ENCODE measurements around the gene SUGCT.

The SUGCT gene

DNA sequence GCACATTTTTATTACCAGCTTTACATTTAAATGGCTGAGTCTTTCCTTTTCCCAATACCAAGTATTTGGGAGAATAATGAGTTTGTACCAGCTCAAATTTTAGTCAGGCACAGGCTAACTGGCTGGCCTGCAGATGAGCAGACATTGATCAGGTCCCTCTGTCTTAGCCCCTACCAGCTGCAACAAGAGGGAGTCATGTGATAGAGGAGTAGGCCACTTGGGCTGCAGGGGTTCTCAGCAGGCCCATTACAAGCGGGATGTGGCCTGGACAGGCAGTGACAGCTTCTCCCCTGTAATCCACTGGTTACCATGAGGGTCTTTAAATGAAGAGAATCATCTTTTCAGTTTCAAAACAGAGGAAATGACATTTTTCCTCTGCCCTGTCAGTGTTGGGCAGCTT, 283.6 kb downstream of the SUGCT start:
- ChIA-PET CTCF (no interaction called here), POLR2A (no interaction called here)
- TF ChIP-seq, protein P1, sequence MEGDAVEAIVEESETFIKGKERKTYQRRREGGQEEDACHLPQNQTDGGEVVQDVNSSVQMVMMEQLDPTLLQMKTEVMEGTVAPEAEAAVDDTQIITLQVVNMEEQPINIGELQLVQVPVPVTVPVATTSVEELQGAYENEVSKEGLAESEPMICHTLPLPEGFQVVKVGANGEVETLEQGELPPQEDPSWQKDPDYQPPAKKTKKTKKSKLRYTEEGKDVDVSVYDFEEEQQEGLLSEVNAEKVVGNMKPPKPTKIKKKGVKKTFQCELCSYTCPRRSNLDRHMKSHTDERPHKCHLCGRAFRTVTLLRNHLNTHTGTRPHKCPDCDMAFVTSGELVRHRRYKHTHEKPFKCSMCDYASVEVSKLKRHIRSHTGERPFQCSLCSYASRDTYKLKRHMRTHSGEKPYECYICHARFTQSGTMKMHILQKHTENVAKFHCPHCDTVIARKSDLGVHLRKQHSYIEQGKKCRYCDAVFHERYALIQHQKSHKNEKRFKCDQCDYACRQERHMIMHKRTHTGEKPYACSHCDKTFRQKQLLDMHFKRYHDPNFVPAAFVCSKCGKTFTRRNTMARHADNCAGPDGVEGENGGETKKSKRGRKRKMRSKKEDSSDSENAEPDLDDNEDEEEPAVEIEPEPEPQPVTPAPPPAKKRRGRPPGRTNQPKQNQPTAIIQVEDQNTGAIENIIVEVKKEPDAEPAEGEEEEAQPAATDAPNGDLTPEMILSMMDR (IDR thresholded peaks at IDR 0.05; ENCODE audit: control extremely low read depth, extremely low read depth, low read depth, missing control alignments) = no peak
- DNase-seq (ENCODE audit: extremely low spot score) = no peak

DNA sequence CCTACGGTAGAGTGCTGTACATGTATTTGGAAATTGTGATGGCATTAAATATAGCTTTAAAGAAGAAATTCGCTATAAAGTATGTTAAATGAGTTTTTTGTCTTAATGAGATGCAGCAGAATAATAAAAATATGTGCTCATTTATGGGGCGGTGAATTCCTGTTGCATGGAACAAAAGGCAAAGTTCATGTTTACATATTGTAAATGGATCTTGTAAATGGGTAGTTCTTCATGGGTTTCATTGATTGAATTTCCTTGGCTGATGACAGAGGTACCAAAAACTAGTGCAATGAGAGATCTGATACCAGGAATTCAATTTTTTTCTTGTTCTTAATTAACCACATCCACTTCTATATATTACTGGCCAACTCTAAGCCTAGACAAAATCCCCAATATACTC, 284.2 kb downstream of the SUGCT start:
- POLR2A ChIA-PET = no interaction called here
- DNase-seq (ENCODE audit: extremely low spot score) = no peak
- TF ChIP-seq, protein P1 (IDR thresholded peaks at IDR 0.05; ENCODE audit: control extremely low read depth, extremely low read depth, low read depth, missing control alignments) = no peak
- CTCF ChIA-PET = interaction anchor here (1.1 kb wide), 1 partner anchor 11 kb away, joined by 3 read pairs; no protein-coding TSS in a partner anchor

DNA sequence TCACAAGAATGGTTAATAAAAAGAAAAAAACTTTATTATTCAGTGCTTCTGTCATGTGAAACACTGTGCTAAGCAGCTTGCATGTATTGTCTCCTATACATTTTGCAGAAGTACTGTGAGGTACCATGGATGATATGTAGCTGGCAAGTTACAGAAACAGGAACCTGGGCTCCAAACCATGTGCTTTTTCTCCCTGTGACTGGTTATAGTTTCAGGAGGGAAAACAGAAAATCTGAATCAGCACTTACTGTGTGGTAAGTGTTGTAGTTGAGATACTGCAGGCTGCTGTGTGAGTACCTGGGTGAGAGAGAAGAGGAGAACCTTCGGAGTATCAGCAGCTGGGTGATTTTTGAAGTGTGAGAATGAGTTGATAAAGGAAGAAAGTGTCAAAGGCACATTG, 285.0 kb downstream of the SUGCT start:
- TF ChIP-seq, protein P1 (IDR thresholded peaks at IDR 0.05; ENCODE audit: control extremely low read depth, extremely low read depth, low read depth, missing control alignments) = no peak
- no peak for DNase-seq (ENCODE audit: extremely low spot score)
- CTCF ChIA-PET = interaction anchor here (1.1 to 1.5 kb wide), 2 partner anchors 10 to 12 kb away, joined by 3 to 4 read pairs; no protein-coding TSS in a partner anchor
- POLR2A ChIA-PET = no interaction called here

DNA sequence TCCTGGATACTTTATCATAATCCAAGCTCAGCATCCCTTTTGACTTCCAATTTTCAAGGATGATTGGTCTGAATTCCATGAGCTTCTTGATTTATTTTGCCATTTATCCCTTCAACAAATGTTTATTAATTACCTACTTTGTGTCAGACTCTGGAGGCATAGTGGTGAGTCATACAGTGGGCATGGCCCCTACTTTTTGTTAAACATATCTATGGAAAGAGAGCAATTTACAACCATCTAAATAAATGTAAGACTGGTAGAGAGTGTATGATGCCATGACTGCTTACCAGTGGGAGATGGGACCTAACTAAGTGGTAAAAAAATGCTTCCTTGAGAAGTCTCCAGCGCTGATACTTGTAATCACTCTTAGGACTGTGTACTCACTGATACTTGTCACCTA, 286.6 kb downstream of the SUGCT start:
- ChIA-PET POLR2A (no interaction called here), CTCF (interaction anchor here (1.3 kb wide), 1 partner anchor 9 kb away, joined by 4 read pairs; no protein-coding TSS in a partner anchor)

DNA sequence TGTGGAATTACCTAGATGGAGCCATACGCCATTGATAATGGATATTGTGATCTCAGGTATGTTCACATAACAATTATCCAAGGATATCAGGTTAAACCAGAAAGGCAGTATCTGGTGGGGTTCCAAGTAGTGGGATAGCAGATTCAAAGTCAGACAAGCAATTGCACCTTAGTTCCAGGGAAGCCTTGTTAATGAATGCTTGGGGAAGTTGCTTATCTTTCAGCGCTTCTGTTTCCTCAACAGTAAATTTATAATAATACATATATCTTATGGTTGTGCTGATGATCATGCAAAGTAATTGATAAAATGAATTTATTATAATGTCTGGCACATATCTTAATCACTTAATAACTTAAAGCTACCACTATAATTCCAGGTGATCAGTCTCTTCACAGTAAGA, 290.9 kb downstream of the SUGCT start:
- ChIA-PET POLR2A (no interaction called here), CTCF (no interaction called here)
- no peak for DNase-seq (ENCODE audit: extremely low spot score)
- TF ChIP-seq, protein P1 (IDR thresholded peaks at IDR 0.05; ENCODE audit: control extremely low read depth, extremely low read depth, low read depth, missing control alignments) = no peak

More for the DNA sequence above, 286.6 kb downstream of the SUGCT start:
- TF ChIP-seq, protein P1 (IDR thresholded peaks at IDR 0.05; ENCODE audit: control extremely low read depth, extremely low read depth, low read depth, missing control alignments) = no peak
- DNase-seq (ENCODE audit: extremely low spot score) = no peak

DNA sequence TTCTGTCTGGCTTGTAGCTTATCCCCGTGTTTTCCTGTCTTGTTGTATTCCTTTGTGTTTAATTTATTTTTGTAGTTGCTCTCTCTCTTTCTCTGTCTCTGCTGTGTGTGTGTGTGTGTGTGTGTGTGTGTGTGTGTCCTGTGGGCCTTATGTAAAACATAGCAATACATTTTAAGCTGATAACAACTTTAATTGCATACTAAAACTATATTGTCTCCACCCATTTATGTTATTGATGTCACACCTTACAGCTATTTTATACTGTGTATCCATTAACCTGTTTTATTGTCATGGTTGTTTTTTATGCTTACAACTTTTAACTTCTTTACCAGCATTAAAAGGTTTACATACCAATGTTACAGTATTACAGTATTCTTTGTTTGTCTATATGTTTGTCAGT, 293.6 kb downstream of the SUGCT start:
- DNase-seq (ENCODE audit: extremely low spot score) = no peak
- CTCF ChIA-PET = no interaction called here
- TF ChIP-seq, protein P1 (IDR thresholded peaks at IDR 0.05; ENCODE audit: control extremely low read depth, extremely low read depth, low read depth, missing control alignments) = no peak
- POLR2A ChIA-PET = no interaction called here

DNA sequence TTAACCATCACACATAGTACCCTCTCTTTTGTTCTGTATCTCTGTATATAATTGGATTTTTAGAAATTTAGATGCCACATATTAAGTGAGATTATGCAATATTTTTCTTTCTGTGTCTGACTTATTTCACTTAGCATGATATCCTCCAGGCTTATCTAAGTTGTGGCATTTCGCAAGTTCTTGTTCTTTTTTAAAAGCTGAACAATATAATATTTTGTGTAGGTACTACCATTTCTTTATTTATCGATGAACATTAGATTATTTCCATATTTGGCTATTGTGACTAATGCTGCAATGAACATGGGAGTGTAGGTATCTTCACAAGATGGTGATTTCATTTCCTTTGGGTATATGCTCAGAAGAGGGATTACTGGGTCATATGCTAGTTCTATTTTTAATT, 295.0 kb downstream of the SUGCT start:
- ChIA-PET POLR2A (no interaction called here), CTCF (interaction anchor here (1.4 kb wide), 1 partner anchor 10 kb away, joined by 4 read pairs; no protein-coding TSS in a partner anchor)
- no peak for DNase-seq (ENCODE audit: extremely low spot score)
- TF ChIP-seq, protein P1 (IDR thresholded peaks at IDR 0.05; ENCODE audit: control extremely low read depth, extremely low read depth, low read depth, missing control alignments) = no peak
